ENCODE measurements around the gene BTBD10.

The BTBD10 gene

GRCh38 chr11:13348305-13348704 lies 114.7 kb downstream of the BTBD10 start:
- TF ChIP-seq CTCF (IDR thresholded peaks at IDR 0.05; ENCODE audit: extremely low read depth, missing control alignments), result no peak
- no peak for DNase-seq (ENCODE audit: low spot score)

GRCh38 chr11:13347901-13348300 lies 115.1 kb downstream of the BTBD10 start:
- DNase-seq (ENCODE audit: low spot score), result no peak
- no peak for TF ChIP-seq CTCF (IDR thresholded peaks at IDR 0.05; ENCODE audit: extremely low read depth, missing control alignments)

- no peak for DNase-seq (ENCODE audit: low spot score)
- no peak for TF ChIP-seq CTCF (IDR thresholded peaks at IDR 0.05; ENCODE audit: extremely low read depth, missing control alignments)
Observed at GRCh38 chr11:13346470-13346869, 116.6 kb downstream of the BTBD10 start.

- TF ChIP-seq CTCF (IDR thresholded peaks at IDR 0.05; ENCODE audit: extremely low read depth, missing control alignments), result no peak
- DNase-seq (ENCODE audit: low spot score), result no peak
Observed at GRCh38 chr11:13344818-13345217, 118.2 kb downstream of the BTBD10 start.

- DNase-seq (ENCODE audit: low spot score), result peak; percentile 58
- TF ChIP-seq CTCF (IDR thresholded peaks at IDR 0.05; ENCODE audit: extremely low read depth, missing control alignments), result peak; percentile 80
Observed at GRCh38 chr11:13343931-13344717, 118.9 kb downstream of the BTBD10 start.

- DNase-seq (ENCODE audit: low spot score), result no peak
- no peak for TF ChIP-seq CTCF (IDR thresholded peaks at IDR 0.05; ENCODE audit: extremely low read depth, missing control alignments)
Observed at GRCh38 chr11:13343067-13343466, 120.0 kb downstream of the BTBD10 start.

- TF ChIP-seq CTCF (IDR thresholded peaks at IDR 0.05; ENCODE audit: extremely low read depth, missing control alignments), result no peak
- no peak for DNase-seq (ENCODE audit: low spot score)
Observed at GRCh38 chr11:13341026-13341425, 122.0 kb downstream of the BTBD10 start.
